Measurements from ENCODE around the gene TMEM150B. TPM values are rescaled to one million over a fixed set of nuclear protein-coding genes. Genes with fewer than 3 reads are reported as not detected.

The TMEM150B gene
- total RNA-seq, 2 donors from 2014 or later: 0.73 to 0.95 TPM

GRCh38 chr19:55365964-55366363 lies 40.8 kb upstream of the TMEM150B start:
- H3K27ac ChIP-seq (ENCODE audit: low read depth, low read length): no peak overlapping the region
- H3K36me3 ChIP-seq (ENCODE audit: control insufficient read depth, insufficient read depth, low read length): no peaks in the 10 kb centered on the region
- peaks cover 29% of the 10 kb centered on the region for H3K27me3 ChIP-seq (ENCODE audit: control insufficient read depth, insufficient read depth, low read length, poor library complexity, severe bottlenecking)
- Mint-ChIP-seq H3K36me3 (ENCODE audit: low read depth) (no peaks in the 10 kb centered on the region), H3K27me3 (ENCODE audit: insufficient read depth) (peaks cover 45% of the 10 kb centered on the region), H3K9me3 (no peaks in the 10 kb centered on the region), H3K27ac (no peak overlapping the region), H3K4me3 (no peak overlapping the region), H3K4me1 (no peaks in the 10 kb centered on the region)
- no peaks in the 10 kb centered on the region for H3K9me3 ChIP-seq (ENCODE audit: control insufficient read depth, low read length)
- no peak overlapping the region for H3K9ac ChIP-seq (ENCODE audit: extremely low read depth, low read length, poor library complexity, severe bottlenecking)
- no peak for TF ChIP-seq CTCF (conservative IDR thresholded peaks at IDR 0.05)
- no peak for DNase-seq
- H3K4me1 ChIP-seq (ENCODE audit: control insufficient read depth, insufficient read depth, low read length): no peaks in the 10 kb centered on the region
- WGBS, 2 experiments (ENCODE audit: insufficient coverage in 1 of 2, insufficient read length in 1 of 2): 89 to 94% methylated on average over 8 to 19 of the region's 19 CpGs
- no peak overlapping the region for H3K4me3 ChIP-seq (ENCODE audit: low read length)

- Histone ChIP-seq H3K9ac (ENCODE audit: extremely low read depth, low read length, poor library complexity, severe bottlenecking) (no peak overlapping the region), H3K9me3 (ENCODE audit: control insufficient read depth, low read length) (no peaks in the 10 kb centered on the region), H3K4me1 (ENCODE audit: control insufficient read depth, insufficient read depth, low read length) (no peaks in the 10 kb centered on the region), H3K27ac (ENCODE audit: low read depth, low read length) (no peak overlapping the region), H3K27me3 (ENCODE audit: control insufficient read depth, insufficient read depth, low read length, poor library complexity, severe bottlenecking) (peaks cover 23% of the 10 kb centered on the region), H3K4me3 (ENCODE audit: low read length) (no peak overlapping the region), H3K36me3 (ENCODE audit: control insufficient read depth, insufficient read depth, low read length) (no peaks in the 10 kb centered on the region)
- Mint-ChIP-seq H3K4me3 (no peak overlapping the region), H3K4me1 (no peaks in the 10 kb centered on the region), H3K9me3 (no peaks in the 10 kb centered on the region), H3K27ac (no peak overlapping the region), H3K36me3 (ENCODE audit: low read depth) (no peaks in the 10 kb centered on the region), H3K27me3 (ENCODE audit: insufficient read depth) (peaks cover 39% of the 10 kb centered on the region)
- no peak for TF ChIP-seq CTCF (conservative IDR thresholded peaks at IDR 0.05)
- no peak for DNase-seq
- WGBS, 2 experiments (ENCODE audit: insufficient coverage in 1 of 2, insufficient read length in 1 of 2): 79 to 82% methylated on average over 7 to 8 of the region's 8 CpGs
Measured at GRCh38 chr19:55365245-55365644, 40.1 kb upstream of the TMEM150B start.

- no peak for DNase-seq
- Histone ChIP-seq H3K9me3 (ENCODE audit: control insufficient read depth, low read length) (no peaks in the 10 kb centered on the region), H3K4me1 (ENCODE audit: control insufficient read depth, insufficient read depth, low read length) (no peaks in the 10 kb centered on the region), H3K9ac (ENCODE audit: extremely low read depth, low read length, poor library complexity, severe bottlenecking) (no peak within 1 kb of the TSS), H3K27me3 (ENCODE audit: control insufficient read depth, insufficient read depth, low read length, poor library complexity, severe bottlenecking) (peaks cover 5% of the 10 kb centered on the region), H3K36me3 (ENCODE audit: control insufficient read depth, insufficient read depth, low read length) (no peaks in the 10 kb centered on the region), H3K4me3 (ENCODE audit: low read length) (no peak within 1 kb of the TSS), H3K27ac (ENCODE audit: low read depth, low read length) (no peak within 1 kb of the TSS)
- WGBS, 2 experiments (ENCODE audit: insufficient coverage in 1 of 2, insufficient read length in 1 of 2): 73 to 88% methylated on average over 14 to 27 of the region's 27 CpGs
- H3K9me3 Mint-ChIP-seq: no peaks in the 10 kb centered on the region
- no peaks in the 10 kb centered on the region for H3K36me3 Mint-ChIP-seq (ENCODE audit: low read depth)
- no peak for TF ChIP-seq CTCF (conservative IDR thresholded peaks at IDR 0.05)
- no peak within 1 kb of the TSS for H3K4me3 Mint-ChIP-seq
- H3K27me3 Mint-ChIP-seq (ENCODE audit: insufficient read depth): peaks cover 39% of the 10 kb centered on the region
- no peaks in the 10 kb centered on the region for H3K4me1 Mint-ChIP-seq
- H3K27ac Mint-ChIP-seq: no peak within 1 kb of the TSS
Measured at GRCh38 chr19:55362990-55363716, 38.0 kb upstream of the TMEM150B start, which contains the start of gene GARIN5B. GARIN5B (minus strand) TSS chr19:55363260; CDS start chr19:55363066, 194 bp downstream.
